IPS-15b (cell line): Measurements from ENCODE around the gene ADAMTS20.

Experiments used
- H3K27me3 ChIP-seq: one replicate; pipeline ENCODE4 v1.6.1; 2013; ENCODE audit warnings: low read length; ENCODE audit not compliant: control insufficient read depth, insufficient read depth
- H3K36me3 ChIP-seq: one replicate; pipeline ENCODE4 v1.6.1; 2013; ENCODE audit warnings: low read length; ENCODE audit not compliant: control insufficient read depth, insufficient read depth
- H3K4me1 ChIP-seq: one replicate; pipeline ENCODE4 v1.6.1; 2013; ENCODE audit warnings: mild to moderate bottlenecking, low read length; ENCODE audit not compliant: control insufficient read depth, insufficient read depth
- H3K4me3 ChIP-seq: one replicate; pipeline ENCODE4 v1.5.1; 2013; ENCODE audit warnings: low read depth, low read length
- H3K9ac ChIP-seq: one replicate; pipeline ENCODE4 v1.6.1; 2013; ENCODE audit warnings: low read depth, mild to moderate bottlenecking, low read length
- H3K9me3 ChIP-seq: one replicate; pipeline ENCODE4 v1.6.1; 2013; ENCODE audit warnings: mild to moderate bottlenecking, low read length; ENCODE audit not compliant: control insufficient read depth, insufficient read depth

ADAMTS20 gene

GRCh38 chr12:43325786-43326185 is 226.2 kb downstream of the ADAMTS20 start:
- no peaks in the 10 kb centered on the region for H3K9me3 ChIP-seq
- H3K4me1 ChIP-seq = no peaks in the 10 kb centered on the region
- H3K4me3 ChIP-seq = no peak overlapping the region
- no peak overlapping the region for H3K9ac ChIP-seq
- H3K27me3 ChIP-seq = no peaks in the 10 kb centered on the region
- no peaks in the 10 kb centered on the region for H3K36me3 ChIP-seq

DNA sequence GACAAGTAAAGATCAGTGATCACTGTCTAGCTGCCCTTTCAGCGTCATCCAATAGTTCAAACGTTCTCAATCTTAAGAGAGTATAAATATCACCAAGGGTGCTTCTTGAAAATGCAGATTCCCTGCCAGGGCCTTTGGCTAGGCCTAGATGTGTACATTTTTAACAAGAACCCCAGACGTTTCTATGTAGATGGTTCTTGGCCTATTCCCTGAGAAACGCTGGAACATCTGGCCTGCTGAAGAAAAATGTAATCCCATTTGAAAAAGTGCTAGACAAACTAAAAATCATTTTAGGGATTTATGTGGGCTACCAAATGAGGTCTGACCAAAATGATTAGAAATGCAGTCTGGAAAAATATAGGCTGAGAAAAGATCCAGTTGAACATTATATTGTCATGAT is 231.7 kb downstream of the ADAMTS20 start:
- no peak overlapping the region for H3K9ac ChIP-seq
- H3K27me3 ChIP-seq = no peaks in the 10 kb centered on the region
- no peaks in the 10 kb centered on the region for H3K4me1 ChIP-seq
- no peak overlapping the region for H3K4me3 ChIP-seq
- H3K36me3 ChIP-seq = no peaks in the 10 kb centered on the region
- H3K9me3 ChIP-seq = no peaks in the 10 kb centered on the region

GRCh38 chr12:43318021-43318420 is 234.0 kb downstream of the ADAMTS20 start:
- no peaks in the 10 kb centered on the region for H3K9me3 ChIP-seq
- H3K36me3 ChIP-seq = no peaks in the 10 kb centered on the region
- no peaks in the 10 kb centered on the region for H3K4me1 ChIP-seq
- H3K9ac ChIP-seq = no peak overlapping the region
- no peaks in the 10 kb centered on the region for H3K27me3 ChIP-seq
- no peak overlapping the region for H3K4me3 ChIP-seq

GRCh38 chr12:43317156-43317555 is 234.8 kb downstream of the ADAMTS20 start:
- no peaks in the 10 kb centered on the region for H3K4me1 ChIP-seq
- no peaks in the 10 kb centered on the region for H3K27me3 ChIP-seq
- no peak overlapping the region for H3K4me3 ChIP-seq
- no peak overlapping the region for H3K9ac ChIP-seq
- H3K36me3 ChIP-seq = no peaks in the 10 kb centered on the region
- no peaks in the 10 kb centered on the region for H3K9me3 ChIP-seq

DNA sequence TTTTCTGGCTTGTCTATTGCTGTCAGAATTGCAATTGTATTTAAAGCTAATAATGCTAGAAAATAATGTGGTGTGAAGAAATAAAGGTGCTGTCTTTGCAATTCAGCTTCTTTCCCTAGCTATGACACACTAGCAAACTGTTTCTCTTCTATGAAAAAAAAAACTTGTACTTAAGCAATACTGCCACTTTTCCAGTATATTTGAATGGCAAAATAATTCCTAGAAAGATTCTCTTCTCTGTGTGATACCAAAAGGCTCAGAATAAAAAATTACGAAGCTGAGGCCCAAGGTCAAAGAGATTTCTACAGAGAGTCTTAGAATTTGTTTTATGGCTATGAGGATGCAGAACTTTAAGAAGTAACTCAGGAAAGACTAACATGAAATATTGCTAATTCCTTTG is 235.5 kb downstream of the ADAMTS20 start:
- Histone ChIP-seq H3K4me3 (no peak overlapping the region), H3K4me1 (no peaks in the 10 kb centered on the region), H3K9ac (no peak overlapping the region)

DNA sequence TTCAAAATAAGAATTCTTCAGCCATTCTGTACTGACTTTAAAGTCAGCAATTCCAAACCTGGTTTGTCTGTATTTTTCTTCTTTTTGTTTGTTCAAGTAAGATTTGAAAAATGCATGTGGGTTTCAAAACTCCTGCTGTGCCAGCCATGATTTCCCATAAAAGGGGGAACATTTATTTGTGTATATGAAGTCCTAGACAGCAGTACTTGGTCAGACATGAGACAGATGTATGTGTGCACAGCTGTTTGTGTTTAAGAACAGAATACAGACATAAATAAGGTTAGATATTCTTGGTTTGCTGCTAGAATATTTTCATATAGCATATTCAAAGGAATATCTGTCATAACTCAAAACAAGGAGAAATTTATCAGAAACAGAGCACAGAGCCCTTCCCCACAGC is 236.0 kb downstream of the ADAMTS20 start:
- no peaks in the 10 kb centered on the region for H3K27me3 ChIP-seq
- H3K9ac ChIP-seq = no peak overlapping the region

More for the DNA sequence above, 235.5 kb downstream of the ADAMTS20 start:
- Histone ChIP-seq H3K9me3 (no peaks in the 10 kb centered on the region), H3K27me3 (no peaks in the 10 kb centered on the region), H3K36me3 (no peaks in the 10 kb centered on the region)

GRCh38 chr12:43312991-43313505 is 239.0 kb downstream of the ADAMTS20 start:
- Histone ChIP-seq H3K9ac (no peak overlapping the region), H3K36me3 (no peaks in the 10 kb centered on the region), H3K9me3 (no peaks in the 10 kb centered on the region), H3K4me3 (no peak overlapping the region), H3K4me1 (no peaks in the 10 kb centered on the region), H3K27me3 (no peaks in the 10 kb centered on the region)

More for the DNA sequence above, 236.0 kb downstream of the ADAMTS20 start:
- Histone ChIP-seq H3K4me3 (no peak overlapping the region), H3K4me1 (no peaks in the 10 kb centered on the region), H3K9me3 (no peaks in the 10 kb centered on the region), H3K36me3 (no peaks in the 10 kb centered on the region)

DNA sequence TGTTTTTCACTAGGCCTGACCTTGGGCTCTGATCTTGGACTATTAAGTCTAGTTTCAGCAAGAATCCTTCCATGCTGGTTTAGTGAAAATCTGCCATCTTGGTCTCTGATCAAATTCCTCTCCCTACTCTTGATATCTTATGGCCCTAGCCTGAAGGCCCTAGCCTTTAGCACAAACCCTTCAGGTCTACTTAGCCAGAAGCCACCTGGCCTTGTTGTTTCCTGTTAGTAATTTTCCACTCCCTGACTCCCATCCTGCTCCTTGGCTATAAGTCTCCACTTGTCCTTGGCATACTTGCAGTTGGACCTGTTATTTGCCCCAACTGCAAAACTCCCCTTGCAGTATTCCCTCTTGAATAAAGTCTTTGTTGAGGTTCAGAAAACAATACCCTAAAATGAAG is 241.4 kb downstream of the ADAMTS20 start:
- H3K9me3 ChIP-seq = no peaks in the 10 kb centered on the region
- H3K9ac ChIP-seq = no peak overlapping the region
- no peaks in the 10 kb centered on the region for H3K36me3 ChIP-seq
- no peaks in the 10 kb centered on the region for H3K27me3 ChIP-seq
- H3K4me3 ChIP-seq = no peak overlapping the region
- no peaks in the 10 kb centered on the region for H3K4me1 ChIP-seq

- Histone ChIP-seq H3K9me3 (no peaks in the 10 kb centered on the region), H3K36me3 (no peaks in the 10 kb centered on the region), H3K9ac (no peak overlapping the region), H3K4me1 (no peaks in the 10 kb centered on the region), H3K4me3 (no peak overlapping the region), H3K27me3 (no peaks in the 10 kb centered on the region)
These were observed 242.0 kb downstream of the ADAMTS20 start for GRCh38 chr12:43309959-43310358.

- H3K9ac ChIP-seq = no peak overlapping the region
- H3K4me1 ChIP-seq = no peaks in the 10 kb centered on the region
- H3K36me3 ChIP-seq = no peaks in the 10 kb centered on the region
- H3K4me3 ChIP-seq = no peak overlapping the region
- no peaks in the 10 kb centered on the region for H3K27me3 ChIP-seq
- H3K9me3 ChIP-seq = no peaks in the 10 kb centered on the region
These were observed 243.2 kb downstream of the ADAMTS20 start for GRCh38 chr12:43308776-43309175.

DNA sequence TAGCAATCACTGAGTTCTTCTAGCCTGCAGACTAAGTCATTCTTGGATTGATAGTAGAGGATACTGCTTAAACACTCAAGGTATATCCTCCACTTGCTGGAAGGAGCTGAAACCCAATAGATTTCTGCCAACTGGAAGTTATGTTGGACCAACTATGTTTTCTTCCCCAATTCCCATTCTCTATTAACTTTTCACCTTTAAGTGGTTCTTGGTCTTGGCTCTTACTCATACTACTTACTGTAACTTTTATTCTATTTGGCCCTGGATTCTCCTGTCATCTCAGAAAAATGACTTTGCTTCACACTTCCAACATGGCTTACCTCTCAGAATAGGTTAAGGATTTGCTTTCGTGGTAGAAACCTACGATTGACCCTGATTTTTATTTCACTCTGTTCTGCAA is 244.9 kb downstream of the ADAMTS20 start:
- no peak overlapping the region for H3K9ac ChIP-seq
- H3K9me3 ChIP-seq = no peaks in the 10 kb centered on the region
- H3K4me1 ChIP-seq = no peaks in the 10 kb centered on the region
- H3K27me3 ChIP-seq = no peaks in the 10 kb centered on the region
- no peaks in the 10 kb centered on the region for H3K36me3 ChIP-seq
- no peak overlapping the region for H3K4me3 ChIP-seq

DNA sequence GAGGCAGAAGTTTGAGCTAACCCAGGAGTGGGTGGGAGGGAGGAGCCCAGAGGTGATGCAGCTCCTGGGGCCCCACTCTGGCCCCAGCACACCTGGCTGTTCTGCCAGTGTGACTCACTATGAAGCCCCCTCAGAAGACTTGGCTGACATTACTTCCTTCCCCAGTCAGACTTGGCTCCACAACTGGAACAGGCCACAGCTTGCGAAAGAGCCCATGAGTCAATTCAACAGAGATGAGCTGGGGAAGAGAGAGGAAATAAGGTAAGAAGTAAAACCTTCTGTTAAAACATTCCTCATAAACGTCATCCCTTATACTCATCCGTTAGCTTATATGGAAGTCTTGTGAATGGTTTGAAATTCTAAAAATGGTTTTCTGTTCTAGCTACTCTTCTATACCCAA is 245.9 kb downstream of the ADAMTS20 start:
- Histone ChIP-seq H3K9ac (no peak overlapping the region), H3K27me3 (no peaks in the 10 kb centered on the region), H3K9me3 (no peaks in the 10 kb centered on the region), H3K36me3 (no peaks in the 10 kb centered on the region), H3K4me1 (no peaks in the 10 kb centered on the region), H3K4me3 (no peak overlapping the region)
